Hepatocyte (in vitro differentiated cells): ENCODE data around the gene NDST3.

Experiments used
- CTCF ChIP-seq: fragments of 200-600 bp; sonication (generic); IDR thresholded peaks from 2 replicates; pipeline ENCODE4 v1.5.1; 2016; ENCODE audit warnings: antibody characterized with exemption, mild to moderate bottlenecking; ENCODE audit not compliant: poor library complexity
- EZH2 ChIP-seq: fragments of 200-600 bp; sonication (generic); IDR thresholded peaks from 2 replicates; pipeline ENCODE4 v1.6.1; 2016; ENCODE audit warnings: antibody characterized with exemption, mild to moderate bottlenecking, borderline replicate concordance
- EZH2phosphoT487 ChIP-seq: fragments of 200-600 bp; sonication (generic); IDR thresholded peaks from one replicate; pipeline ENCODE4 v1.6.1; 2018; ENCODE audit warnings: antibody characterized with exemption, mild to moderate bottlenecking, low read depth, moderate library complexity; ENCODE audit not compliant: unreplicated experiment, severe bottlenecking

GRCh38 chr4:118012142-118012541, 22.1 kb upstream of the NDST3 start:
- TF ChIP-seq CTCF (no peak), EZH2 (no peak), EZH2phosphoT487 (no peak)
